Hindlimb muscle (tissue), 1 donor: Measurements from ENCODE around the gene MYO18B. TPM values are rescaled to one million over a fixed set of nuclear protein-coding genes. Genes with fewer than 3 reads are reported as not detected.

Experiments used
- DNase-seq: peaks from one replicate; pipeline ENCODE4 v3.0.0-alpha.2; 2013
- polyA plus RNA-seq: library from polyadenylated mRNA; unstranded; fragments of 120-200 nt; gene quantifications from one replicate; pipeline ENCODE4 v1.2.1, GENCODE V29; 2013; ENCODE audit not compliant: insufficient read length

Gene MYO18B
- polyA plus RNA-seq, 1 donor = 118 TPM

DNA sequence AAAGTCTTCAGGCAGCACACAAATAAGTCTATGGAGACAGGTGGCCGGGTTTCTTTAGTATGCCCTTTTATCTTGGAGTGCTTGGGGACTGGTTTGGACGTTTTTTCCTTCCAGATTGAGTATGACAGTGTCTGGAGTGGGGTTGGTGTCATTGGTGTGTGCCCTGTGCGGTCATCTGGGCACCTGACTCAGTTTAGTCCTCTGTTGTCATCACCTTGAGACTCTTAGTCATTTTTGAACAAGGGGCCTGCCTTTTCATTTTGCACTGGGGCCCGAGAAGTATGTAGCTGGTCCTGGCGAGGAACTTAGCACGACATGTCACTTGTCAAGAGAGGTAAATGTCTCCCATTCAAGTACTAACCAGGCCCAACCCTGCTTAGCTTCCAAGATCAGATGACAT lies 27.2 kb upstream of the MYO18B start:
- no peak for DNase-seq

DNA sequence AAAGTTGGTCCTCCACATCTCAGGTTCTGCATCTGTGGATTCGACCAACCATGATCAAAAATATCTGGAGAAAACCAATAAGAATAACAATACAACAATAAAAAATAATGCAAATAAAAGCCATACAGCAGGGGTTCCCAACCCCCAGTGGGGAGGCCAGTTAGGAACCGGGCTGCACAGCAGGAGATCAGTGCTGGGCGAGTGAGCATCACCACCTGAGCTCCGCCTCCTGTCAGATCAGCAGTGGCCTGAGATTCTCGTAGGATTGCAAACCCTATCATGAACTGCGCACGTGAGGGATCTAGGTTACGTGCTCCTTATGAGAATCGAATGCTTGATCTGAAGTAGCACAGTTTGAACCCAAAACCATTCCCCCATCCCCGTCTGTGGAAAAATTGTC lies 25.4 kb upstream of the MYO18B start:
- no peak for DNase-seq

DNA sequence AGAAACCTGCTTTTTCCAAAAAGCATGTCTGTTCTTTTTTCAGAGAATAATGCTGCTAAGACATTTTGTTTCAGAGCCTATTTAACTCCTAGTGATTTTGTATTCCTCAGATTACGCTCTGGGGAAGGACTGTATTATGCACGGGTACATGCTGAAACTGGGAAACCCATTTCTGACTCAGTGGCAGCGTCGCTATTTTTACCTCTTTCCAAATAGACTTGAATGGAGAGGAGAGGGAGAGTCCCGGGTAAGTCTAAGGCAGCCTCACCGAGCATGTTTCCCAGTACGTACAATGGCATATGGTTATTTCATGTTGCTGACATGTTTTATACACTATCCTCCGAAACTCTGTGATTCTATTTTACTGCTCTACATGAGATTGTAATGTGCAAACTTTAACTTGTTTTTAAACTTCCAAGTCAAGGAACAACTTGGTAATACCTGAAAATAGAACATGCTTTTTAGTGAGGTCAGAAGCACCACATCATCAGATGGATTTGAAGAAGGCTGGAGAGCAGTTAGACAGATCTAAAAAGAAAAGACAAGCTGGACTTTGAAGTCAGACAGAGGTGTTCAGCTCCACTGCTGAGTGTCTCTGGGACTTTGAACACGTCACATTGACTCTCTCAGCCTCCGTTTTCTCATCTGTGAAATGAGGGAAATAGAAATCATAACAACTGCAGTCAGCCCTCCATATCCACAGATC lies 23.7 kb upstream of the MYO18B start:
- DNase-seq = no peak

DNA sequence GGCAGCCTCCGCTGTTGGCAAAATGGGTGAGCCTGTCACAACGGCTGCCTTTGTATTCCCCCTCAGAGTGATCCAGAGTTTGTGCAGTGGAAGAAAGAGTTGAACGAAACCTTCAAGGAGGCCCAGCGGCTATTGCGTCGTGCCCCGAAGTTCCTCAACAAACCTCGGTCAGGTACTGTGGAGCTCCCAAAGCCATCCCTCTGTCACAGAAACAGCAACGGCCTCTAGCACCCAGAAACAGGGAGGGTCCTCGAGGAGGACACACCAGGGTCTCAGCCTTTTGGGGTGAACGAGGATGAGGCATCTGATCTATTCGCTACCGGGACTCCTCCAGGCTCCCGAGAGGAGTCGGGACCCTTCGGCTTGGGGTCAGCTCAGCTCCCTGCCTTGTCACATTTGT lies 19.8 kb upstream of the MYO18B start:
- no peak for DNase-seq

DNA sequence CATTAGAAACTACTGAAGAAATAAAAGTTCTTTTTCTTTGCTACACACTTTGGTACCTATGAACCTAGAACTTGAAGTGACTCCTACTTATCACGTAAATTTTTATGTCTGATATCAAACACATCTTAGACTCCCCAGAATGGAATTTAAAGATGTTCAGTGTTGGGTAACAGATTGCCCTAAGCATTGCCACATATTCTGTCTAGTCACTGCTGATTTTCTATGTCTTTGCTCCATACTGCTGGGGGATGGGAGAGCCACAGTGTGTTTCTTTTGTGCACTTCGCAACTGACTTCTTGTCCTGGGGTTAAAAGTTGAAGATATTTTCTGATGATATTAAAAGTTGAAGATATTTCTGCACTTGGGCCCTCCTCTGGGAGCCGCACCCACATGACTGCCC lies 19.4 kb upstream of the MYO18B start:
- no peak for DNase-seq

DNA sequence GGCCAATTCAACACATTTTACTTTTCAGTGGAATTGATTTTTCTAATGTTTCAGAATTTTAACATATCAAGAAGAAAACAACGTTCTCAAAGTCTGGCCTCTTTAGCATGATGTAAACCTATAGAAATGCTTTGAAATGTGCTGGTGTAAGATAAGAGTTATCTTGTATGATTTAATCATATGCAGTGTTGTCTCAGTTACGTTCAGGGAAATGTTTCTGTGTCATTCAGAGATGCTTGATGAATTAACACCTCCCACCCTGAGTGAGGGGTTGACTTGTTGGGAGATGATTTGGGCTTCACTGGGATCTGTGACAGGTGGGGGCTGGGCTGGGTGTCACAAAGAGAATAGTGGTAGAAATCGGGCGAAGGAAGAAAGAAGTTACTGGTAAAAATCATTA lies 15.7 kb upstream of the MYO18B start:
- DNase-seq = no peak

DNA sequence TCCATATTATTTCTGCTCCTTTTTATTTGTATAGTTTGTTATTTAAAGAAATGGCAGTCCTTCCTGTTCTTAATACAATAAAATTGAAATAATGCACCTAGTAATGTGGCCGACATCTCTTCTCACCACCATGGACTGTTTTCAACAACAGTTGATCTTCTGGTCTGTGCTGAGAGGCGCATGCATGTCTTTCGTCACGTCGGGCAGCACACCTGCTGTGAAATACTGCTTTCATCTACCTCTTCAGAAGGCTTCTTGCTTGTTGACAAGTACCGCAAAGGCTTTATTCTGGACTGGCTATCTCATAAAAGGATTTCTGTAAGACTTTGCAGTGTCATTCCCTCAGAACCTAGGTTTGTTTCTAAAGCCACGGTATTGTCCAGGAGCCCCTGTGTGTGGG lies 13.9 kb upstream of the MYO18B start:
- no peak for DNase-seq

DNA sequence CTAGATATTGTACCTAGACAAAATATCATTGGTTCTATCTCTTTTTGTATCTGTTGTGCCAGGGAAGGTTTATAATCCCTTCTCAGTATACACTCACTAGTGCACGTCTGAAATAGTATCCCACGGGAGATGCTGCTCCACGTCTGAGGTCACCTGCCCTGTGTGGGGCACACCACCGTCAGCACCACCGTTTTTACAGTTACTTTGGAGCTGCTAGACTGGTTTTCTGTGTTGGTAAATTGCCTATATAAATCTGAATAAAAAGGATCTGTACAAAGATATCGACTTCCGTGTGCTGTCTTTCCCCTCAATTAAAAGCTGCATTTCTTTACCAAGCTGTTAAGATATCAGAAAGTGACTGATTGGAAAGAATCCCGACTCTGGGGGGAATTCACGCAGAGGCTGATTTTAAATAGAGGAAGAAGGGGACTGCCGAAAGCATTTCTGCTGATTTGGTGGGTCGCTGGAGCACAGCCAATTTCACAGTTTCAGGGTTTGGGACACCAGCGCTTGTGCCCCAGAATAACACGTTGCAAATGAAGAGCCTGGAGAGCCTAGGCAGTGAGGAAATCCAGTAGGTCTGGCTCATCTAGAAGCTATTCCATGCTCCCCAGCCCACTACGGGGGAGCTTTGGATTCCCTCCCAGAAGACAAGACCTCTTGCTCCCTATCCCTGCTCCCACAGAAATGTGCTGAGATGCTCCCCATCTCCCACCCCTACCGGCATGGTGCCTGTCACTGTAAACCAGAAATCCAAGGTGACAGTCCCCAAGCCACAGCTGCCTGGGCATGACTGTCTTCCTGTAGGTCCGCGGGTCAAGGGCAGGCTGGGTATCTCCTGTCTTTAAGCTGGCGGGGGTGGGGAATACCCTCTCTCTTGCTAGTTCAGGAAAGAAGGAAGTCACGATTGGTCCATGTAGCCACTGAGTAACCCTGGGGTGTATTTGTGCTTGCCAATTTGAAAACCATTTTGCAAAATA lies 12.7 kb upstream of the MYO18B start:
- DNase-seq = no peak

DNA sequence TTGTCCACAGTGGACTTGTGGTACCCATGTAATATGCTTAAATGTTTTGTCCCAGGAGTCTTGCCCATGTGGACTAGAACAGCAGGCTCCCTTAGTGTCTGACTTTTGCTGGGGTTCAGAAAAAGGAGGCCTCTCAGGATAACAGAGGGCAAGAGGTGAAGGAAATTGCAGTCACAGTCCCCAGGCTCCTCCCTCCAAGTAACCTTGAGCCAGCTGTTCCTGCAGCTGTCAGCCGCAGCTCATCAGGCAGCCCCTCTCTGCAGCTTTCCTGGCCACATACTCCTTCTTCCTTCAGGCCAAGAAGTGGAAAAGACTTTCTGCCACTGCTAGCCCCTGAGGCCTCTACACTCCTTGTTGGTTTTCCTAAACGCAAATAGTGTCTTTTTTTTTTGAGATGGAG lies 6.3 kb upstream of the MYO18B start:
- no peak for DNase-seq

DNA sequence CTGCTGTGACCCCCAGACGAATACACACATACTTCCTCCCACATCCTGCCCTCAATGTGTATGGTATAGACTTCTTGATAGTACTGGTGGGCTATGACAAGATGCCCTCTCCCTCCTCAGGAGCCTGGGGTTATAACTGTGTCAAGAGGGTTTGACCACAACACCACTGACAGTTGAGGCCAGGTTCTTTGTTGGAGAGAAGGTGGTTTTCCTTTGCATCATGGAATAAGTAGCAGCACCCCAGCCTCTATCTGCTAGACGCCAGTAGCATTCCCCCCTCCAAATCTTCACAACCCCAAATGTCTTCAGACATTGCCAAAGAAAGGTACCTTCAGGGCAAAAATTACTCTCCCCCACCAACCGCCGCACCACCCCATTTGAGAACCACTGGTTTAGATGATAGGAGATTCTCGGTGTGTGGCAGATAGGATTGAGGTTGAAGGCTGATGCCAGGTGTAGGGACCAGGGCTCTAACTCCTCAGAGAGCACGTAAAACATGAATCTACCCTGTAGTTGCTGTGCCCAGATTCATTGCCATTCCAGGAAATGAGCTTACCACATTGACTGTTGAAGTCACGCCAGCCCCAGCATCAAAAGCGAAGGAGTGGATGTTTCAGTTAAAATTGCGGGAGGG lies 5.5 kb upstream of the MYO18B start:
- no peak for DNase-seq

DNA sequence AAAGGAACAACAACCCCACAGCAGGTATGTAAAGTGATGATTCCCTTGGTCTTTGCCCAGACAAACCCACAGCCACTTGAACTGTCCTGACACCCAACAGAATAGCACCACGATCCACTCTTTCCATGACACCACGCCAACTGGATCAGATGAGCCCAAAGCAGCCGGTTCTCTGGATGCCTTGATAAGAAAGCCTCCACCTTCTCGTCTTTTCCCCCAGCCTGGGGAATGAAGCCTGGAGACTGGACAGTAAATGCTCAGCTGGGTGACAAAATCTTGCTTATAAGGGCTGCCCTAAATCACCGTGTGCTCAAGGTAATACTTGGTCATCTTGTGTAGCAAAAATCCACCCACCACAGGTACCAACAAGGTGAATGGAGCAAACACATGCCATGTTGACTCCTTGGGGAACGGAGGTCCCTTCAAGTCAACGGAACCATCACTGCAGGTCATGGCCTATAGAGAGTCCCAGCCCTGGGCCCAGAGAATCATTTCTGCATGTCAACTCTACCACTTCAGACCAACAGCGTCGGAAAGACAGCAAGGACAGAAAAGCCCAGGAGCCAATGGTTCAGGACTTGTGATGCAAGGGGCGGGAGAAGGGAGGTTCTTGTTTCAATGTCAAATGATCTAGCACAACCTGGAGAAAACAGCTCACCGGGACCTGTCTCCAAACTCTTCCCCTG lies 2.2 kb upstream of the MYO18B start:
- DNase-seq = no peak

DNA sequence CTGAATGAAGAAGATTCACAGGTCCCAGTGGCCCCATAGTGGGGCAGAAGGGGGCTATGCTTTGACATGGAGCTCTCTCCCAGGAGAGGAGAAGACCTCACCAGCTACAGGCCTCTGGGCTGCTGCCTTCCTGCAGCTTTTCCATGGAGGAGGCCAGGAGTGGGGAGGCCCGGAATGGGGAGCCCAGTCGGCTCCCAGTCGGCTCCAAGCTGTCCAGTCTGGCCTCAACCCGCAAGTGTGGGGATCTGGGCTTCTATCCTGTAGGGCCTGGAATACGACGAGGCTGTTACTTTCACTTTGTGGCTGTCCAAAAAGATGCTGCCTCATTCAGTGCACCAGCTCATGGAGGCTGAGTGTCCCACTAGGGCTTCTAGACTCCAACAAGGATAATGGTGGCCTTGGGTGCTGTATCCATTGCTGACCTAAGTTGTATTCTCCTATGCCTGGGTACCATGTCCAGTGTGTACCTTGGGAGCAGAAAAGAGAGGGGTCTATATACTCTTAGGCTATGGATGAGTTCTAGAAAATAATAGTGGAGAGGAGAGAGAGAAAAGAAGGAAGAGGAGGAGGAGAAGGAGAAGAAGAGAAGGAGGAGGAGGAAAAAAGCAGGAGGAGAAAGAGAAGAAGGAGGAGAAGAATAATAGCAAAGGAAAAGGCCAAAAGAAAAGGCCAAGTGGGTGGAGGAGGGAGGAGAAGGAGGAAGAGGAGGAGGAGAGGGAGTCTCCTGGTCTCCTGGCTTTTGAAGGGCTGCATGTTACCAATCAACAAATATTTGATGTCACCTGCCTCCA lies 1.1 kb downstream of the MYO18B start:
- no peak for DNase-seq

DNA sequence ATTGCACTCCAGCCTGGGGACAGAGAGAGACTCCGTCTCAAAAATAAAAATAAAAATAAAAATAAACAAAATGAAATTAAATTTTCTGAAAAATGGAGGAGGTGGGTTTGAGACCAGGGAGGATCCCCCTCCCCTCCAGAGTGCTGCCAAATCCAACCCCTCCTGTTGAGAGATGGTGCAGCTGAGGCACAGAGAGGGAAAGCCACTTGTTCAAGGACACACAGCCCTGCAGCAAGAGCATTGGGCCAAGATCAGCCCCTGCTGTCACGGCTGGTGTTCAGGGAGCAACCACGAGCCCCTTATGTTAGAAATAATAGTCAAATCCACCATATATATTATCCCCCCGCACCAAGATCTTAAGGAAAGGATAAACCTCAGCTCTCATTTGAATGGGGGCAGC lies 2.7 kb downstream of the MYO18B start:
- DNase-seq = no peak

DNA sequence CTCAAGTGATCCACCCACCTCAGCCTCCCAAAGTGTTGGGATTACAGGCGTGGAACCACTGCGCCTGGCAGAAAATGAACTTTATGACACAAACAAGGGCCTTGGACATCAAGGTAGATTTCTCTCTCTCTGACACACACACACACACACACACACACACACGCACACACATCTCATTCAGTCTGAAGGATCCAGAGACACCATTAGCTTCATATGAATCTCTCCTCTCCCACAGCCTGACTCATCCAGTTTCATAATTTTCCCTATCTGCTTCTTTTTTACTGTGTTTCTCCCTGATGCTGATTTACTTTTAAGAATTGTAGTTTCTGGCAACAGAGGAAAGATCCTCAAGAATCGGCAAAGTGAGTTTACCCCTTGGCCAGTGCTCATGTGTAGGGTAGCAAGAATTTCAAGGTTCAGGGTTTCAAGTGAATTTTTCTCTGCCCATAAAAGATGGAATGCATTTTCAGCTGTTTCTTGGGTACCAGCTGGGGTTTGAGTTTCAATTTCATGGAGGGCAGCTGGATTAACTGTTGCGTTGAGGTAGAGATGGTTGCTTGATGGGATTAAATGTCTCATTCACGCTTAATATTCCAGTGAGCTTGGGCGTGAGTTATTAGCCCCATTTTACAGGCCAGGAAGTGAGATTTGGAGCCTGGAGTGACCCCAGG lies 3.5 kb downstream of the MYO18B start:
- no peak for DNase-seq

DNA sequence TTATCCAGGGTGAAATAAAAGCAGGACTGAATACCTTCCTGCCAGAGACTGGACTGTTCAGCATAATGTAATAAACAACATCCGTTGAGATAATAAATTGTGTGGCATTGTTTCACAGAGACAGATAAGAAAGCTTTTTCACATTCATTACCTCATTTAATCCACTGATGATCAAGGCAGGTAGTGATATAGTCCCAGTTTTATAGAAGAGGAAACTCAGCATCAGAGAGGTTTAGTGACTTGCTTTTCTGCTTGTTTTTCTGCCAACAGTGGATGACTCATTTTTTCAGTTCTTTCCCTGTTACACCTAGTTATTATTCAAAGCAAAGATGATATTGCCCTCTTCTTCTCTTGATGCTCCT lies 4.0 kb downstream of the MYO18B start:
- DNase-seq = no peak

DNA sequence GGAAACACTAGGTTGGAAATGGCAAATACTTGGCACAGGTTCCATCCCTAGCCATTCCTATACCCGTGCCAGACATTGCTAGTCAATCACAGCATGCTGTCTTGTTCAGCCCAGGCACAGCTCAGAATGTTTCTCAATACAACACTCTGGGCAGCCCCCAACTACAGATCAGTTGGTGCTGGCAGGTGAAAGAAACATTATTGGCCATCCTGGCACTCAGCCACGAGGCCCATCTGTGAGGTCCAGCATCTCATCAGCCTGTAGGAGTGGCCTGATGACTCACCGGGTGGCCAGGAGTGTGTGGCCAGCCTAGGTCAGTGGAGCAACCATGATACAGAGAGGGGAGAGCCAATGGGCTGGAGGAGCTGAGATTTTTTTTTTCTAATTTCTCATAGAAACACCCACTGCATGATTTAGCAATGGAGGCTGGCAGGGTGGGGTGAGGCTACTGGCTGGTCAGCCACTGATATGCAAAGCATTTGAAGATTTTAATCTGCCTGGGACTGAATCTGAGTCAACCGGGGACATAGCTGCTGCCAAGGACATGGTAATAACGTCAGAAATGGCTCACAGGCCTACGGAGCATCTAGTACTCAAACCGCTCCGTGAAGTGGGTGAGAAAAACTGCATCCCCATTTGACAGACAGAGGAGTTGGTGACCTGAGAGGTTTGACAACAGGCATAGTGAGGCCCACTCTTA lies 5.4 kb downstream of the MYO18B start:
- no peak for DNase-seq

DNA sequence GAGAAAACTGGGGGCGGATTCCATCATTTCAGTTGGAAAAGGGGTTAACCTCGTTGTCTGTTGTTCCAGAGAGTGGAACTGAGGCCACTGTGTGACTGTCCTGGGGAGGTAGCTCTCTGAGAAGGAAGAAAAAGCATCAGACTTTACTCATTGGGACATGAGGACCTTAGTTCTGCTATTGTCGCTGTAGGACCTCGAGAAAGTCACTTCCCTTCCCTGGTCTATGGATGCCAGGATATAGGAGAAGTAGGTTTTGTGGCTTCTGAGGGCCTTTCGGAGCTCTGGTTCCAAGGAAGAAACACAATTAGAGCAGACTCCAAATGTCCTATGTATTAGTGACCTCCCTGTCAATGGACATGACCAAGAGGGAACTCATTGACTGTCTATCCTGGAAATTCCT lies 6.2 kb downstream of the MYO18B start:
- no peak for DNase-seq

DNA sequence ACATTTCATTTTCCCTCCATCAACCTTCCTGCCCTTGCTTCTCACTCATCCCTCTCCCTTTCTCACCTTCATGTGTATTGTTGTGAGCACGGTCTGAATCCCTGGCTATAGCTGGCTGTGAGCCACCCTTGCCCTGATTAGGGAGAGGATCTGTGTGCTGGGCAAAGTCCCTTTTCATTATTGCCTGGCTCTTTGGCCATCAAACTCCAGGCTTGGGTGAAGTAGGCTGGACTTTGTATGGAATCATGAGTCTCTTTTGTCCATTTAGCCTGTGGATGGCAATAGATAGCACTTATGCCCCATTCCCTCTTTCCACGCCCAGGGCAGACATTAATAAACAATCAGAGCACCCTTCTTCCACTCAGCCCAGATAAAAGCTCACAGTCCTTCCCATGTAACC lies 6.7 kb downstream of the MYO18B start:
- no peak for DNase-seq

DNA sequence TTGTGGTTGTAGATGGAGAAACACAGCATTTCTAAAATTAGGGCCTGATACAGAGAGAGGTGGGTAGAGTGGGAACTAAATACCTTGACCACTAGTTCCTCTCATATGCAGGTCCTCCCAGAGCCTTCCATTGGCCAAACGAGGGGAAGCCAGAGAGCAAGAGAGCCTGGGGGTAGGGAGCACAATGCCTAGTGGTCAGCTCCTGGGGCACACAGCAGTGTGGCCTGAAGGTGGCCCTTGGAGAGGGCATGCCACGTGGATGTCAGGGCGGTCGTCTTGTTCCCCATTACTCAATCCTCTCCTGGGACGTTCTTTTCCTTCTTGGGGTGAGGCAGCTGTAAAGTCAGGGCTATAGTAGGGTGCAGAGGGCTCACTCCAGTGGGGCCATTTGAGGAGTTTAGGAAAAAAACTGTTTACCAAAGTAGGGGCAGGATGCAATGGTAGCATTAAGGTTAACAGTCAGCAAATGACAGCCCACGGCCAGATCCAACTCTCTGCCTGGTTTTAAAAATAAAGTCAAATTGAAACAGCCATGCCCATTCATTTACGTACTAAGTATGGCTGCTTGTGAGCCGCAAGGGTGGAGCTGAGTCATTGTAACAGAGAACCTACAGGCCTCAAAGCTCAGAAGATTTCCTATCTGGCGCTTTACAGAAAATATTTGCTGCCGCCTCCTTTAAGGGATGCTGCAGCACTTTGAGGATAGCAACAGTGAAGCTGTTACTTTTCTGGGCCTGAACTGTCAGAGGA lies 7.6 kb downstream of the MYO18B start:
- no peak for DNase-seq

DNA sequence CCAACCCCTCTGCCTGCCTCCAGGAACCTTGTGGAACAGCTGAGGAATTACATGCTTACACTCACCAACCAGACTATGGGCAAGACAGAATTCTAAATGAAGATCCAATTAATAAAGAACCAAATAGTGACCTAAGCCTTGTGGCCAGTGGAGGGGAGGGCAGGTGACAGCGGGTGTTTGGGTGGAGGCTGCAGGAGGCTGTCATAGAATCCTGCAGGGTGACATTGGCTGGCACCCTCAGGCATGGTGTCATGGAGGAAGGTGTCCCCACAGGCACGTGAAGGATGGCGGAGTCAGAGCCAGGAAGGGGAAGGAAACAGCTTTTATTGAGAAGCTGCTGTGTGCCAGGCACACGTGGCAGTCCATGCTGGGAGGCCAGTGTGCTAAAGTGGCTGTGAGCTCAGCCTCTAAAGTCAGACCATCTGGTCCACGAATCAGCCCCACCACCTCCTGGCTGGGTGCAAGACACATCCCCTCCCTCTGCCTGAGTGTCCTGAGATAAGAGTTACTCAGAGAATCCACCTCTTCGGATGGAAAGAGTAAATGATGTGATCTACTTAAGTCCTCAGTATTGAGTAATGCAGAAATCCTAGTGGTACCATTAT lies 8.7 kb downstream of the MYO18B start:
- no peak for DNase-seq
